ENCODE measurements around the gene PLAAT5. TPM values are rescaled to one million over a fixed set of nuclear protein-coding genes. Genes with fewer than 3 reads are reported as not detected.
"Not testable (repeated sequence)": the region's sequence is repeated elsewhere in the genome, so short reads cannot be mapped to it uniquely, and the experiment has no call there.

Gene PLAAT5
- total RNA-seq, 1 donor from 2014 or later: 2.3 TPM

DNA sequence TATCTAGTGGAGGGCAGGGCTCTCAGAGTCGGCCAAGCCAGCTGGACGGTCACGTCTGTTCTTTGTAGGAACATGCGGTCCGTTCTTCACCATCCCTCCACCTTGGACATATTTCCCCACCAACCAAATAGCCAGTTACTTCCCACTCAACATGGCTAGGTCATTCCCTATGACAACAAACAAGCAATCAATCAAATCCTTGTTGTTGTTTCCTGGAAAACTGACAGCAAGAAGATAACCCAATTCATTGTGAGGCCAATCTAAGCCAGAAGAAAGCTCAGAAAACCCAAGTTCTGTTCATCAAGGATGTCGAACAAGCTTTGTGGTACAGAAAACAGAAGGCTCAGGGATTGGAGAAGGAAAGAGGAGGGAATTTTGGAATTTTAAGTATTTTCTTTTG lies 10.9 kb downstream of the PLAAT5 start:
- DNase-seq: no peak

- peak; percentile 87 for DNase-seq
These were observed 12.1 kb downstream of the PLAAT5 start for GRCh38 chr11:63478896-63479295.

GRCh38 chr11:63476618-63477017 lies 14.3 kb downstream of the PLAAT5 start:
- DNase-seq: no peak

DNA sequence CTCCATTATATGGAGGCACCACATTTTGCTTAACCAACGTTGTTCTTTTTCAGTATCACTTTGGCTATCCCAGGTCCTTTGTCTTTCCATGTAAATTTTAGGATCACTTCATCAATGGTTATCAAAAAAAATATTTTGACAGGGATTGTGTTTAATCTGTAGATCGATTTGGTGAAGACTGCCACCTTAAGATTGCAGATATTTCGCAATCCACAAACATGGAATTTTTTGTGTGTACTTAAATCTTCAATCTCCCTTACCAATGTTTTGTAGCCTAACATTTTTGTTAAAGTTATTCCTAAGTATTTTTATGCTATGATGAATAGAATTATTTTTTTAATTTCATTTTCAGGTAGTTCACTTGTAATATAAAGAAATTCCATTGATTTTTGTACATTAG lies 18.6 kb downstream of the PLAAT5 start:
- no peak for DNase-seq

- DNase-seq: no peak
These were observed 20.7 kb downstream of the PLAAT5 start for GRCh38 chr11:63470311-63470710.

DNA sequence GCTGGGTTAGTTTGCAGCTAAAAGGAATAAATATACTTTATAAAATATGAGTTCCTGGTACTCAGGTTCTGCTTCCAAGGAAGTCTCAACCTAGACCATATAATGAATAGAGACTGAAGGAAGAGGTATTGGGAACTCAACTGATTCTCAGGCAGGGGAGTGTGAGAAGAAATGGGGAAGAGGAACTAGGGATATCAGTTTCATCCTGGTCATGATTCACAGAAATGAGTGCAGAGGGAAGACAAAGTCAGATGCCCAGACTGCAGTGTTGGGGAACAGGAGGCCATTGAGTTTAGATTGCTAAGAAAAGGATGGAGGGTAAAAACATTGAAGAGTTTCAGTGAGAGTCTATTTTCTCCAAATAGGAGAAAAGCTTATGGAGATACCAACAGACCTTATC lies 28.8 kb downstream of the PLAAT5 start:
- DNase-seq: no peak

GRCh38 chr11:63459586-63459985 lies 31.4 kb downstream of the PLAAT5 start:
- no peak for DNase-seq

- DNase-seq: no peak
These were observed 42.3 kb downstream of the PLAAT5 start for GRCh38 chr11:63448646-63449045.

DNA sequence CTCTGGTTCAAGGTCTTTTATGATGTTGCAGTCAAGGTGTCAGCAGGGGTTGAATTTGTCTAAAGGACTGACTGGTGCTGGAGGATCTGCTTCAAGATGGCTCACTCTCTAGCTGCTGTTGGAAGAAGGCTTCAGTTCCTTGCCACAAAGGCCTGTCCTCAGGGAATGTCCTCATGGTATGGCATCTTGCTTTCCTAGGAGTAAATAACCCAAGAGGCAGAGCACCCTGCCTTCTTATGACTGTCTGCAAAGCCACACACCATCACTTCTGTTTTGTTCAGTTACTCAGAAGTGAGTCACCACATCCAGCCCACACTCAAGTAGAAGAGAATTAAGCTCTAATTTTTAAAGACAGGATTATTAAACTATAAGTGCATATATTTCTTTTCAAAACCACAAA lies 45.2 kb downstream of the PLAAT5 start:
- DNase-seq: no peak

- no peak for DNase-seq
These were observed 45.8 kb downstream of the PLAAT5 start for GRCh38 chr11:63445118-63445517.

GRCh38 chr11:63444160-63444559 lies 46.8 kb downstream of the PLAAT5 start:
- DNase-seq: no peak

- DNase-seq: no peak
These were observed 47.3 kb downstream of the PLAAT5 start for GRCh38 chr11:63443714-63444113.

- DNase-seq: not testable (repeated sequence)
These were observed 55.1 kb downstream of the PLAAT5 start for GRCh38 chr11:63435831-63436230.

DNA sequence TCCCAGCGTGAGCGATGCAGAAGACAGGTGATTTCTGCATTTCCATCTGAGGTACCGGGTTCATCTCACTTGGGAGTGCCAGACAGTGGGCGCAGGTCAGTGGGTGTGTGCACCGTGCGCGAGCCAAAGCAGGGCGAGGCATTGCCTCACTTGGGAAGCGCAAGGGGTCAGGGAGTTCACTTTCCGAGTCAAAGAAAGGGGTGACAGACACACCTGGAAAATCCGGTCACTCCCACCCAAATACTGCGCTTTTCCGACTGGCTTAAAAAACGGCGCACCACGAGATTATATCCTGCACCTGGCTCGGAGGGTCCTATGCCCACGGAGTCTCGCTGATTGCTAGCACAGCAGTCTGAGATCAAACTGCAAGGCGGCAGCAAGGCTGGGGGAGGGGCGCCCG lies 55.6 kb downstream of the PLAAT5 start:
- DNase-seq: not testable (repeated sequence)

DNA sequence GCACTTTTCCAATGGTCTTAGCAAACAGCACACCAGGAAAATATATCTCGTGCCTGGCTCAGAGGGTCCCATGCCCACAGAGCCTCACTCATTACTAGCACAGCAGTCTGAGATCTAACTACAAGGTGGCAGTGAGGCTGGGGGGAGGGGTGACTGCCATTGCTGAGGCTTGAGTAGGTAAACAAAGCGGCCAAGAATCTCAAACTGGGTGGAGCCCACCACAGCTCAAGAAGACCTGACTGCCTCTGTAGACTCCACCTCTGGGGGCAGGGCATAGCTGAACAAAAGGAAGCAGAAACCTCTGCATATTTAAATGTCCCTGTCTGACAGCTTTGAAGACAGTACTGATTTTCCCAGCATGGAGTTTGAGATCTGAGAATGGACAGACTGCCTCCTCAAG lies 60.2 kb downstream of the PLAAT5 start:
- DNase-seq: not testable (repeated sequence)

- DNase-seq: no peak
These were observed 62.9 kb downstream of the PLAAT5 start for GRCh38 chr11:63427971-63428508.

GRCh38 chr11:63417174-63417852 lies 73.7 kb downstream of the PLAAT5 start:
- DNase-seq: no peak

Other genes starting within 250 kb of the PLAAT5 start
- not detected for gene SLC22A25, start 247.6 kb downstream of the PLAAT5 start, total RNA-seq
- gene SLC22A9, start 121.4 kb downstream of the PLAAT5 start, total RNA-seq: not detected
- gene LGALS12, start 14.9 kb upstream of the PLAAT5 start, total RNA-seq: not detected
- 6.1 TPM for gene PLAAT4, start 45.6 kb upstream of the PLAAT5 start, total RNA-seq
- 3.7 TPM for gene PLAAT2, start 72.2 kb upstream of the PLAAT5 start, total RNA-seq
- gene PLAAT3, start 123.3 kb upstream of the PLAAT5 start, total RNA-seq: 34.8 TPM
- gene ATL3, start 180.2 kb upstream of the PLAAT5 start, total RNA-seq: 67.5 TPM
- gene RTN3, start 190.3 kb upstream of the PLAAT5 start, total RNA-seq: 46.1 TPM

Measured in tongue (tissue), 2 donors.